IMR-90 (cell line): ENCODE measurements around the gene PPM1K.

Source experiments
- CHD1 ChIP-seq: IDR thresholded peaks from 2 replicates; pipeline ENCODE4 v1.6.1; 2012; ENCODE audit warnings: low read depth, low read length, improper control_type of control experiment
- CTCF ChIP-seq: conservative IDR thresholded peaks from 2 replicates; pipeline ENCODE4 v1.5.1; 2012; ENCODE audit warnings: mild to moderate bottlenecking, low read depth, low read length, improper control_type of control experiment
- POLR2A ChIP-seq: IDR thresholded peaks from 2 replicates; pipeline ENCODE4 v1.6.1; 2012; ENCODE audit warnings: mild to moderate bottlenecking, low read depth, low read length
- RCOR1 ChIP-seq: IDR thresholded peaks from 2 replicates; pipeline ENCODE4 v1.6.1; 2012; ENCODE audit warnings: mild to moderate bottlenecking, low read length, improper control_type of control experiment; ENCODE audit not compliant: insufficient replicate concordance
- RFX5 ChIP-seq: IDR thresholded peaks from 2 replicates; pipeline ENCODE4 v1.8.0; 2012; ENCODE audit warnings: low read depth, mild to moderate bottlenecking, low read length, moderate library complexity
- USF2 ChIP-seq: fragments of 150-350 bp; IDR thresholded peaks from 2 replicates; pipeline ENCODE4 v1.6.1; 2017; ENCODE audit warnings: mild to moderate bottlenecking, antibody characterized with exemption, low read length, low read depth

- TF ChIP-seq USF2 (no peak), CHD1 (no peak), CTCF (no peak), POLR2A (no peak), RCOR1 (no peak), RFX5 (no peak)
Observed at GRCh38 chr4:88297212-88297516, 12.8 kb upstream of the PPM1K start.
